Measurements from ENCODE around the gene RPLP2.

DNA sequence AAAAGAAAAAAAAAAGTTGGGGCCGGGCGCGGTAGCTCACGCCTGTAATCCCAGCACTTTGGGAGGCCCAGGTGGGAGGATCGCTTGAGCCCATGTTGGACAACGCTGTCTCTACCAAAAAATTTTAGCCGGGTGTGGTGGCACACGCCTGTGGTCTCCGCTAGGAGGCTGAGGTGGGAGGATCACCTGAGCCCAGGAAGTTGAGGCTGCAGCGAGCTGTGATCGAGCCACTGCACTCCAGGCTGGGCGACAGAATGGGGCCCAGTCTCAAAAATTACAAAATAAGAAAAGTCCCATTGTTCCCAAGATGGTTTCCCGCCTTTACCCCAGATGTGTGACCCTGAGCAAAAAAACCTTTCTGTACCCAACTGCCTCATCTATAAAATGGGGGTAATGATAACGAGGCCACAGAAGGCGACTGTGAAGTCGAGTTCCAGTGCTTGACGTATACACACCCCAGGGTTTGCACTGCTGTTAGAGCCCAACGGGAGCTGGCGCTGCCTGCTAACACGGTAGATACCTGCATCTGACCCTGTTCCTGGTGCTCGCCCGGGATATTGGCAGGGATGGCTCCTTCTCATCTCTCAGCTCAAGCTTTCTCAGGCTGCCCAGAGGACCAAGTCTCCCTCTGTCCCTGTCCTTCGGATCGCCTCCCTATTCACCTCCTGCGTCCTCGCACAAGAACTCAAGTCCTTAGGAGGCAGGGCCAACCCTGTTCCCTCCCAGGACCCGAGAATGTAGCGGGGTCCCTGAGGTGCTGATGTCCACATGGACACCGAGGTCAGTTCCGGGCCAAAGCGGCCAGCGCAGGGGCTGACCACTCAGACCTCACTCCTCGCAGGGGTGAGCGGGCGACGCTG lies 1.1 kb upstream of the RPLP2 start:
- TF ChIP-seq CTCF (IDR thresholded peaks at IDR 0.05; ENCODE audit: insufficient read depth, low read length) = no peak
- TF ChIP-seq REST (IDR thresholded peaks at IDR 0.05; ENCODE audit: insufficient replicate concordance, low read depth) = no peak
- TF ChIP-seq POLR2AphosphoS5 (IDR thresholded peaks at IDR 0.05; ENCODE audit: low read depth) = no peak
- TF ChIP-seq GABPA (IDR thresholded peaks at IDR 0.05; ENCODE audit: low read depth) = no peak

Measured in HL-60 (cell line).